ENCODE measurements around the gene AARSD1.
"Not testable (repeated sequence)": the region's sequence is repeated elsewhere in the genome, so short reads cannot be mapped to it uniquely, and the experiment has no call there.

AARSD1 gene

DNA sequence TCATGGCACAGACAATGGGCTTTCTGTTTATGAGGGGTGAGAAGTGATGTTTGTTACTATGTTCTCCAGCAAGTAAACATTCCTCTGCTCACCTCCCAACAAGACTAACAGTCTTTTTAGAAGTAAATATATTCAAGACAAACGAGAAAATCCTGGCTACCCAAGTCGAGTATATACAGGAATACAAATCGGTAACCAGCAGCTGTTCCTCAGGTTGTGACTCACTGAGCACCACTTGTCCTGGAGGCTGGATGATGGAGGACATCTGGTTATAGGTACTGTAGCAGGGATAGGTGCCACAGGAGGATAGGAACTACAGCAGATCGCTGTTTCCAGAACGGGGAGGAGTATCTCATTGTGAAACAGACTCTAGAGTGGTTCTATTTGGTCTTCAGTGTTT is 28.6 kb upstream of the AARSD1 start:
- H3K4me3 ChIP-seq (ENCODE audit: low read length), result no peak overlapping the region
- no peak for TF ChIP-seq ZNF274 (IDR thresholded peaks at IDR 0.05; ENCODE audit: low read depth, low read length)

DNA sequence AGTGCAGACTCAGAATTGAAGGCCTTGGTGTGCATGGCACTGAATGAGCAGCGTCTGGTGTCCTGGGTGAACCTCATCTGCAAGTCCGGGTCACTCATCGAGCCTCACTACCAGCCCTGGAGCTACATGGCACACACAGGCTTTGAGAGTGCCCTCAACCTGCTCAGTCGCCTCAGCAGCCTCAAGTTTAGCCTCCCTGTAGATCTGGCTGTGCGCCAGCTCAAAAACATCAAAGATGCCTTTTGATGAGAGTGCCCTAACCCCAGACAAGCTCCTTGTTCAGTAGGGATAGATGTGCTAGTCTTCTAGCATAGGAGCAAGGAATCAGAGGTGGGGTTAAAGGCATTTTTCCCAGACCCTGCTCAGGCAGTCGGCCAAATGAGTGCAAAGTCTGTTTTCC is 27.2 kb upstream of the AARSD1 start:
- no peak for TF ChIP-seq ZNF274 (IDR thresholded peaks at IDR 0.05; ENCODE audit: low read depth, low read length)

DNA sequence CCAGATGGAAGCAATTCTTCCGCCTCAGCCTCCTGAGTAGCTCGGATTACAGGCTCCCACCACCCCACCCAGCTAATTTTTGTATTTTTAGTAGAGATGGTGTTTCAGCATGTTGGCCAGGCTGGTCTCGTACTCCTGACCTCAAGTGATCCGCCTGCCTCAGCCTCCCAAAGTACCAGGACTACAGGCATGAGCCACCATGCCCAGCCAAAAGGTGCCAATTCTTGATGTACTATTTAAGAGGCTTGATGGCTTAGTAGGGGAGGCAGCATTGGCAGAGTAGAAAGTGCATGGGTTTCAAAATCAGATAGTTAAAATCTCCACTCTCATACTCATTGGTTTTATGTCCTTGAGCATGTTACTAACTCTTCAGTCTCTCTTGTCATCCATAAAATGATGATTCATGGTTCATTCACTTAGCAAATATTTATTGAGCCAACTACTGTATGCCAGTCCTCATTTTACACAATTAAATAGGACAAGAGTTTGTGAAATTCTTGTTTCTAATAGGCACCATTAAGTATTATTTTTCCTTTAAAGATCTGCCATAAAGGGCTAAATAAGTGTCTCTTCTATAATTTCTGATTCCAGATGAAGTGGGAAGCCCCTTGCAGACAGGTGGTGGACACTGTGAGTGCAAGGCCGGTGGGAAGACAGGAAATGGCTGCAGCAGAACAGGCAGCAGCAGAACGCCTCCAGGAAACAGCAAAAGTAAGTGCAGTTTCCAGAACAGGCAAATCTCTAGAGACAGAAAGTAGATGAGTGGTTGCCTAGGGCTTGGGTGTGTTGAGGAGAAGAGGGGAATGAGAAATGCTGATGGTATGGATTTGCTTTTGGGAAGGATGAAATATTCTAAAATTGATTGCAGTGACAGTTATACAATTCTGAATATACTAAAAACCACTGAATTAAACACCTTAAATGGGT is 25.7 kb upstream of the AARSD1 start:
- TF ChIP-seq ZNF274 (IDR thresholded peaks at IDR 0.05; ENCODE audit: low read depth, low read length), result no peak

More for the DNA sequence above, 27.2 kb upstream of the AARSD1 start:
- no peak overlapping the region for H3K4me3 ChIP-seq (ENCODE audit: low read length)

DNA sequence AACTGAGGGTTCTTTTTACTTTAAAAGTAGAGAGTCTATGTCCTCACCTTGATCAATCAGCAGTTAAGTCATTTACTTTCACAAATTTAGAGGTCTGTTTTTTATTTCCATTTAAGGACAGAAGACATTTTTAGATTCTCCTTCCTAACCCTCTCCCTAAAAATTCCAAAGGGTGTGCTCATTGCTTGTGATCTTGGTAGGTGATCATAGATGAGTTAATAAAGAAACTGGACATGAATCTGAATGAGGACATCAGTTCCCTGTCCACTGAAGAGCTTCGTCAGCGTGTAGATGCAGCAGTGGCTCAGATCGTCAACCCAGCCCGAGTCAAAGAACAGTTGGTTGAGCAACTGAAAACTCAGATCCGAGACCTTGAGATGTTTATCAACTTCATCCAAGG is 24.9 kb upstream of the AARSD1 start:
- no peak for TF ChIP-seq ZNF274 (IDR thresholded peaks at IDR 0.05; ENCODE audit: low read depth, low read length)
- no peak overlapping the region for H3K4me3 ChIP-seq (ENCODE audit: low read length)

More for the DNA sequence above, 25.7 kb upstream of the AARSD1 start:
- H3K4me3 ChIP-seq (ENCODE audit: low read length), result no peak overlapping the region

DNA sequence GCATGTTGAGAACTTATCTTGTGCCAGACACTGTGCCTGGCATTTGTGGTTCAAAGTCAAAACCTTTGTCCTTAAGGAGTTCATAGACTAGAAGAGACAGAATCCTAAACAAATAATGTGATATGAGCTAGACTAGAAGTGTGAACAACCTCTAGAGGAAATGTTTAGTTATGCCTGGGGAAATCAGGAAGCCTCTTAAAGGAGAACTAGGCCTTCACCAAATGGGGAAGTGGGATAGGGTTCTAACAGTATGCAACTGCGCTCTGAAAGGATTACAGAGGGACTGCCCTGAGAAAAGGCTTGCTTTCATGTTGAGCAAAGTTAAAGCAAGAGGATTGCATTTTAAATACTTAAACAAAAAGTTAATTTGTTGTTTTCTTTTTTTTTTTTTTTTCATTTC is 21.0 kb upstream of the AARSD1 start:
- no peak for TF ChIP-seq ZNF274 (IDR thresholded peaks at IDR 0.05; ENCODE audit: low read depth, low read length)
- H3K4me3 ChIP-seq (ENCODE audit: low read length), result no peak overlapping the region

DNA sequence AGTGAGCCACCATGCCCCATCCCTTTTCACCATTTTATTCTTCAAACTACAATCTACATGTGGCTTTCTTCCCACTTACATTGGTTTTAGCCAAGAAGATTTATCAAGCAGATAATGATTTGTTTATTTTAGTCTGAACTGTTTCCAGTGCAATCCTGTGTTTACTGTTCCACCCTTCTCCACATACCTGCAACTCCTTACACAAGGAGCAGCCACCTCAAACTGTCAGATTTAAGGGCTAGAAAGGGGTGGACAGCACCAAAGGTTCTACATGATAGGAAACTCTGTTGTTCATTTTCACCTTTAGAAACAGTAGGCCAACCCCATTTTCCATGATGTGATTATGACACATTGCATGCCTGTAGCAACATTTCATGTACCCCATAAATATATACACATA is 18.0 kb upstream of the AARSD1 start:
- no peak overlapping the region for H3K4me3 ChIP-seq (ENCODE audit: low read length)
- TF ChIP-seq ZNF274 (IDR thresholded peaks at IDR 0.05; ENCODE audit: low read depth, low read length), result no peak

DNA sequence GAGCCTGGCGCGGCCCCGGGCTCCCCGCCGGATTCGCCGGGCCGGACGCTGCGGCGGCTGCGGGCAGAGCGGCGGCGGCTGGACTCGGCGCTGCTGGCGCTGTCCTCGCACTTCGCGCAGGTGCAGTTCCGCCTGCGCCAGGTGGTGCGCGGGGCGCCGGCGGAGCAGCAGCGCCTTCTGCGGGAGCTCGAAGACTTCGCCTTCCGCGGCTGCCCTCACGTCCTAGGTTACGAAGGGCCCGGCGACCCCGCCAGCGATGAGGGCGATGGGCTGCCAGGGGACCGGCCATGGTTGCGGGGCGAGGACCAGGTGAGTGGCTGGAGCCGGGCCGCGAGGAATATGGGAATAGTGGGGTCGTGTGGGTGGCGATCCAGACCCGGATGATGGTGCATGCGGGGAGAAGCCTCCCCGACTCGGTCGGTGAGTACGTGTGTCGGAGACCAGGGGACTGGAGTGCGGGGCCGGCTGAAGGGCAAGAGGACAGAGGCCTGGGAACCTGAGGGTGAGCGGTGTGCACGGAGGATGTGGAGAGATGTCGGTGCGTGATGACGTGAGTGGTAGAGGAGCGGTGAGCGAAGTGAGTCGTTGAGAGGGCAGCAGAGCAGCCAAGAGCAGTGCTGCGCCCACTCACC is 16.6 kb upstream of the AARSD1 start:
- H3K4me3 ChIP-seq (ENCODE audit: low read length), result peak overlapping the region; percentile 85
- TF ChIP-seq ZNF274 (IDR thresholded peaks at IDR 0.05; ENCODE audit: low read depth, low read length), result no peak

DNA sequence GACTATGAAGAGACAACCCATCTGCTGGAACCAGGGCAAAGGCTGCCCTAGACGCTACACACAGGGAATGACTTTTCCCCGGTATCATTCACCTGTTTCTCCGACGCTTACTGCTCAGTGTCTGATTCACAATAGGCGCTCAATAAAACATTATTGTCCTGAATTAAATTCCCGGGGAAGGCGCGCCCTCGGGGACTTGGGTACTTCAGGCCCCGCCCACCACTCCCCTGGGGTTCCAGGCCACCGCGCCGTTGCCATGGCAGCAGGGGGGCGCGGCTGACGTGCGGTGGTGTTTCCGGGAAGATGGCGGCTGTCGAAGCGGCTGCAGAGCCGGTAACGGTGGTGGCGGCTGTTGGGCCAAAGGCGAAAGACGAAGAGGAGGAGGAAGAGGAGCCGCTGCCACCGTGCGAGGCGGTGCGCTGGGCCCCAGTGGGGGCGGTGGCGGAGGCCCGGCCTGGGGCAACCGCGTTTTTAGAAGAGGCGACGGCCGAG is 16.1 kb upstream of the AARSD1 start, which contains the start of gene RUNDC1:
TSS of gene RUNDC1 (plus strand) at position 292 of the 492 bp plus-strand sequence. CDS start at position 304, 12 bp downstream.
- TF ChIP-seq ZNF274 (IDR thresholded peaks at IDR 0.05; ENCODE audit: low read depth, low read length), result no peak
- H3K4me3 ChIP-seq (ENCODE audit: low read length), result peak within 1 kb of the TSS; percentile 85

DNA sequence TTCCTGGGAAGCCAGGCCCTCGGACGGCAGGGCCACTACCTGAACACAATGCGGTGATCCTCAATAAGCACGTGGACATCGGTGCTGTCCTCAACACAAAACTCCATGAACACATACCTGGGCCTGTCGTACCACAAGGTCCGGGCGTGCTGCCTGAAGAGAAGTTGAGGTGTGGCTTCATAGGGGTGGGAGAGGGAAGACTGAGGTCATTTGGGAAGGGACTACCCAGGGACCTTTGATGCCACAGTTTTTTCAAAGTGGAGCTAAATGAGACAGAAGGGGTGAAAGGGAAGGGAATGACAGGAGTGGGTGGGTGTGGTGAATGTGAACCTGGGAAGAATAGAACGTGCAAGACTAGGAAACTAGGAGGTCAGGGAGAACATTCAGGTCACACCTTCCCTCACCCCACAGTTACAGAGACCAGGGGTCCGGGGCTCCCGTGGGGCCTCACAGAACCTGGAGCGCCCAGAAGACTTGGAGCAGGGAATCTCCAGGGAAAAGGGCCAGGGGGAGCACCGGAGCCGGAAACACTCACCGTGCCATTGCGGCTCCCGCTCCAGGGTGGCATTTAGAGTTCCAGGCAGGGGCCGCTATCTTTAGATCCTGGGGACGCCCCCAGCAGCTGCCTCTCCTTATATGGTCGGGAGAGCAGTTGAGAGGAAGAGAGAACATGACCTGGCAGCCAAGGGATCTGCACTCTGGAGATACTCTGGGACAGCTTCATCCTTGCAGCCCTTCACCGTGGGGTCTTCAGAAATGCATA is 15.4 kb upstream of the AARSD1 start, which contains the start of gene PTGES3L:
TSS of gene PTGES3L (minus strand) at position 570 of the 763 bp plus-strand sequence. CDS start at position 543, 27 bp downstream.
- TF ChIP-seq ZNF274 (IDR thresholded peaks at IDR 0.05; ENCODE audit: low read depth, low read length), result no peak
- H3K4me3 ChIP-seq (ENCODE audit: low read length), result peak within 1 kb of the TSS; percentile 85

DNA sequence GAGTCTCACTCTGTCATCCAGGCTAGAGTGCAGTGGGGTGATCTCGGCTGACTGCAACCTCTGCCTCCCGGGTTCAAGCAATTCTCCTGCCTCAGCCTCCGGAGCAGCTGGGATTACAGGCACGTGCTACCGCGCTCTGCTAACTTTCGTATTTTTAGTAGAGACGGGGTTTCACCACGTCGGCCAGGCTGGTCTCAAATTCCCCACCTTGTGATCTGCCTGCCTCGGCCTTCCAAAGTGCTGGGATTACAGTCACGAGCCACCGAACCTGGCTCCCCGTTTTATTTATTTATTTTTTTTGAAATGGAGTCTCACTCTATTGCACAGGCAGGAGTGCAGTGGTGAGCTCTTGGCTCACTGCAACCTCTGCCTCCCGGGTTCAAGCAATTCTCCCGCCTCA is 11.4 kb upstream of the AARSD1 start:
- H3K4me3 ChIP-seq (ENCODE audit: low read length), result not testable (repeated sequence)

DNA sequence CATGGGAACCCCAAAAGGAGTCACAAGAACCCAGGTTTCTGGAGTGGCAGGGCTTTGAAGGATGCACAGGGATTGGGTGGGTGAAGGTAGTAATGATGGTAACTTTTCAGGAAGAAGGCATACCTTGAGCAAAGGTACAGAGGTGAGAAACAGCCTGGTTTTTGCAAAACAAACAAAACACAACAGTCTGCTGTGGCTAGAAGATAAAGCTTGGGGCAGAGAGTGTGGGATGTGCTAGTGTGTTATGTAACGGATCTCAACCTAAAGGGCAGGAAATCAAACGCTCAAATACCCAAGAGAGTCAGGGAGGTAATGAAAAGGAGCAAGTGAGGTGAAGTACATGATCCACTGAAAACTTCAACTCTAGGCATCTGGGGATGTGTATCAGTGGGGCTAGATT is 11.0 kb upstream of the AARSD1 start:
- H3K4me3 ChIP-seq (ENCODE audit: low read length), result no peak overlapping the region
- TF ChIP-seq ZNF274 (IDR thresholded peaks at IDR 0.05; ENCODE audit: low read depth, low read length), result no peak

DNA sequence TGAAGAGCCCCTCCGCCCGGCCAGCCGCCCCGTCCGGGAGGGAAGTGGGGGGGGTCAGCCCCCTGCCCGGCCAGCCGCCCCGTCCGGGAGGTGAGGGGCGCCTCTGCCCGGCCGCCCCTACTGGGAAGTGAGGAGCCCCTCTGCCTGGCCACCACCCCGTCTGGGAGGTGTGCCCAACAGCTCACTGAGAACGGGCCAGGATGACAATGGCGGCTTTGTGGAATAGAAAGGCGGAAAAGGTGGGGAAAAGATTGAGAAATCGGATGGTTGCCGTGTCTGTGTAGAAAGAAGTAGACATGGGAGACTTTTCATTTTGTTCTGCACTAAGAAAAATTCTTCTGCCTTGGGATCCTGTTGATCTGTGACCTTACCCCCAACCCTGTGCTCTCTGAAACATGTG is 9.1 kb upstream of the AARSD1 start:
- not testable (repeated sequence) for H3K4me3 ChIP-seq (ENCODE audit: low read length)

DNA sequence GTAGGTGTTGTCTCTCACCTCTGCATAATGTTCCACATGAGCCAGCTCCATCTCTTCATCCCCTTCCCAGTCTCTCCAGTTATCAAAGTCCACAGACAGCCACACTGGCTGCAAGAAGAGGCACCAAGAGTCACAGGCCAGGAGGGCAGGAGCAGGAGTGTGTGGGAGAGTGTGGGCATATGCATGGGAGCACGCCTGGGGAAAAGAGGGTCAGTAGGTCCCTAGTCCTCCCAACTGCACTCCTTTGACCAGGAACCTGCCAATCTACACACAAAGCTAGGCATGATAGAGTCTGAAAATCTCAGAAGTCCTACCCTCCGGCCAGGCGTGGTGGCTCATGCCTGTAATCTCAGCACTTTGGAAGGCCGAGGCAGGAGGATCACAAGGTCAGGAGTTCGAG is 7.3 kb upstream of the AARSD1 start:
- no peak for TF ChIP-seq ZNF274 (IDR thresholded peaks at IDR 0.05; ENCODE audit: low read depth, low read length)

DNA sequence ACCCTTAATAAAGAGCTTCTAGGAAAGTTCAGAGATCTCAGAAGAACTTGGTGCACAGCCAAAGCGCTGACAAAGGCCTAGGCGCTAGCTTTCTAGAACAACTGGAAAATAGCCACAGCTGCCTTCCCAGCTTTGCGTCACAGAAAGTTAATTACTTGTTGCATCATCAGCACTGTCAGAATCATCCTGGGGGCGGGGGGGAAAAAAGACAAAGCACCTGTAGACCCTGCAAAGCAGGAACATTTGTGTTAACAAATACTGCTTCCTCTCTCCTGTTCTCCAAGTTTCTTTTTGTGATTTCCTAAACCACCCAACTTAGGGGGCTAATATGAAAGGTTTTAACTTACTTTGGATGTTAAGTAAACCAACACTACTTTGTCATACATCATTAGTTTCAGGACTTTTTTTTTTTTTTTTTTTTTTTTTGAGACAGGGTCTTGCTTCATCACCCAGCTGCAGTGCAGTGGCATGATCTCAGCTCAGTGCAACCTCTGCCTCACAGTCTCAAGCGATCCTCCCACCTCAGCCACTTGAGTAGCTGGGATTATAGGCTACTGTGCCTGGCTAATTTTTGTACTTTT is 4.8 kb upstream of the AARSD1 start:
- TF ChIP-seq ZNF274 (IDR thresholded peaks at IDR 0.05; ENCODE audit: low read depth, low read length), result no peak
- H3K4me3 ChIP-seq (ENCODE audit: low read length), result no peak overlapping the region

More for the DNA sequence above, 7.3 kb upstream of the AARSD1 start:
- no peak overlapping the region for H3K4me3 ChIP-seq (ENCODE audit: low read length)

Data from GM08714 (cell line).